Panc1 (cell line): ENCODE data around the gene MTA1. TPM values are rescaled to one million over a fixed set of nuclear protein-coding genes. Genes with fewer than 3 reads are reported as not detected.

Source experiments
- ATAC-seq: fragments of 200-7000 bp; cut with Tn5 transposase; 2 replicates; pipeline ENCODE4 v1.9.1; 2020; ENCODE audit warnings: mild to moderate bottlenecking, moderate library complexity
- BruUV-seq: library from RNA; stranded (reverse); fragments of 400-500 nt; replicated peaks from 2 replicates; lab custom pipeline; 2021; lab: Mats Ljungman, UMichigan
- CTCF ChIA-PET: fragments of 300-600 bp; sonication (Branson Sonifier 250); formaldehyde crosslinking; loops from one replicate; lab custom pipeline; 2022; ENCODE audit warnings: antibody characterized with exemption; lab: Charles Lee
- POLR2A ChIA-PET: fragments of 300-600 bp; sonication (Branson Sonifier 250); formaldehyde crosslinking; loops from one replicate; lab custom pipeline; 2022; ENCODE audit warnings: antibody characterized with exemption; lab: Charles Lee
- DNase-seq: peaks from one replicate; pipeline ENCODE4 v3.0.0-alpha.2; 2010; ENCODE audit warnings: low read depth, low spot score
- H3K27ac ChIP-seq: 2 replicates; pipeline ENCODE4 v1.5.1; 2011; ENCODE audit warnings: mild to moderate bottlenecking, low read length, inconsistent platforms
- H3K27me3 ChIP-seq: fragments of 200-500 bp; sonication (Bioruptor generic); 2 replicates; pipeline ENCODE4 v1.6.0; 2014; ENCODE audit warnings: low read length, inconsistent platforms; ENCODE audit not compliant: control insufficient read depth, insufficient read depth
- H3K36me3 ChIP-seq: fragments of 200-500 bp; sonication (Bioruptor generic); 2 replicates; pipeline ENCODE4 v1.5.1; 2014; ENCODE audit warnings: inconsistent platforms, mild to moderate bottlenecking, low read length, moderate library complexity; ENCODE audit not compliant: control insufficient read depth, insufficient read depth
- H3K4me1 ChIP-seq: 2 replicates; pipeline ENCODE4 v1.5.1; 2011; ENCODE audit warnings: inconsistent platforms, mild to moderate bottlenecking, low read length, moderate library complexity; ENCODE audit not compliant: control insufficient read depth, insufficient read depth
- H3K4me3 ChIP-seq, 2 experiments: 2 replicates each; pipeline ENCODE4 v1.5.1; 2011 to 2012; ENCODE audit warnings: low read depth in 2 of 2, low read length in 2 of 2, mild to moderate bottlenecking in 2 of 2, inconsistent platforms in 1 of 2, moderate library complexity in 1 of 2
- H3K9me3 ChIP-seq: fragments of 200-500 bp; sonication (Bioruptor generic); 2 replicates; pipeline ENCODE4 v1.5.1; 2014; ENCODE audit warnings: low read depth, mild to moderate bottlenecking, inconsistent platforms, low read length, moderate library complexity; ENCODE audit not compliant: control insufficient read depth, insufficient read depth
- CTCF ChIP-seq: fragments of 450-650 bp; IDR thresholded peaks from 2 replicates; pipeline ENCODE4 v1.5.1; 2017; ENCODE audit warnings: mild to moderate bottlenecking
- POLR2AphosphoS5 ChIP-seq: IDR thresholded peaks from 2 replicates; pipeline ENCODE4 v1.6.1; 2012; ENCODE audit warnings: mild to moderate bottlenecking, low read depth, low read length, moderate library complexity
- REST ChIP-seq, 2 experiments: IDR thresholded peaks; 2 replicates each; pipeline ENCODE4 v1.6.1; 2011 to 2012; ENCODE audit warnings: low read depth in 2 of 2, control low read depth in 1 of 2, low read length in 1 of 2, mild to moderate bottlenecking in 1 of 2, moderate library complexity in 1 of 2; ENCODE audit not compliant: insufficient read depth in 1 of 2
- SIN3A ChIP-seq: IDR thresholded peaks from 2 replicates; pipeline ENCODE4 v1.6.1; 2012; ENCODE audit warnings: low read depth, mild to moderate bottlenecking, low read length, moderate library complexity, borderline replicate concordance; ENCODE audit not compliant: insufficient read depth
- TCF7L2 ChIP-seq: IDR thresholded peaks from 2 replicates; pipeline ENCODE4 v1.6.1; 2011; ENCODE audit warnings: mild to moderate bottlenecking, low read depth, low read length, inconsistent platforms
- in situ Hi-C: cut with HindIII; loops from 2 replicates; pipeline ENCODE4 v1.10.0; 2016; ENCODE audit warnings: low sequenced_read_pairs, low pct_unique_long_range_greater_than_20kb
- intact Hi-C: fragments of 100-400 bp; cut with micrococcal nuclease; formaldehyde crosslinking; loops from one replicate; pipeline ENCODE4 v1.10.0; 2022; ENCODE audit not compliant: unreplicated experiment
- total RNA-seq: library from RNA; stranded (reverse); gene quantifications from one replicate; pipeline ENCODE4 v1.2.1, GENCODE V29; 2021; ENCODE audit not compliant: unreplicated experiment

Gene MTA1
- total RNA-seq, 1 experiment from 2014 or later: 105 TPM

GRCh38 chr14:105436402-105436801 lies 16.8 kb downstream of the MTA1 start:
- intact Hi-C loops: no loop called here
- no peaks in the 10 kb centered on the region for H3K9me3 ChIP-seq
- BruUV-seq: TSS peak; percentile 38

GRCh38 chr14:105436891-105437722 lies 17.5 kb downstream of the MTA1 start:
- ChIA-PET POLR2A (no interaction called here), CTCF (no interaction called here)
- no peaks in the 10 kb centered on the region for H3K9me3 ChIP-seq
- intact Hi-C loops (no loop called here), in situ Hi-C loops (no loop called here)
- no peak overlapping the region for H3K4me3 ChIP-seq
- no peak for TF ChIP-seq SIN3A
- no peak for TF ChIP-seq POLR2AphosphoS5
- no peak for TF ChIP-seq CTCF
- no peak for TF ChIP-seq REST (IDR thresholded peaks at IDR 0.05; ENCODE audit: insufficient read depth in 1 of 2, low read depth in 2 of 2, low read length in 1 of 2)
- no peak for TF ChIP-seq TCF7L2
- H3K27ac ChIP-seq: no peak overlapping the region
- DNase-seq: no peak
- H3K4me1 ChIP-seq: no peaks in the 10 kb centered on the region
- no TSS peak for BruUV-seq
- no peak for ATAC-seq
- H3K36me3 ChIP-seq: no peaks in the 10 kb centered on the region
- H3K27me3 ChIP-seq: no peaks in the 10 kb centered on the region

More at GRCh38 chr14:105436402-105436801, 16.8 kb downstream of the MTA1 start:
- POLR2A ChIA-PET: no interaction called here
- no peaks in the 10 kb centered on the region for H3K4me1 ChIP-seq
- ATAC-seq (no peak), DNase-seq (no peak)
- CTCF ChIA-PET: no interaction called here
- H3K4me3 ChIP-seq: no peak overlapping the region
- no peaks in the 10 kb centered on the region for H3K36me3 ChIP-seq
- H3K27ac ChIP-seq: no peak overlapping the region
- in situ Hi-C loops: no loop called here
- no peaks in the 10 kb centered on the region for H3K27me3 ChIP-seq
- TF ChIP-seq REST (IDR thresholded peaks at IDR 0.05; ENCODE audit: insufficient read depth in 1 of 2, low read depth in 2 of 2, low read length in 1 of 2) (no peak), POLR2AphosphoS5 (no peak), SIN3A (no peak), TCF7L2 (no peak), CTCF (no peak)
